H1 (cell line): ENCODE results near the gene NFATC1. TPM values are rescaled to one million over a fixed set of nuclear protein-coding genes. Genes with fewer than 3 reads are reported as not detected.
A peak's percentile ranks its signal among the peaks of the same experiment; 100 is the strongest.

Source experiments
- CTCF ChIA-PET: fragments of 300-600 bp; sonication (Branson Sonifier 250); formaldehyde crosslinking; loops from one replicate; lab custom pipeline; 2021; ENCODE audit not compliant: partially characterized antibody; lab: Charles Lee
- POLR2A ChIA-PET: fragments of 300-600 bp; sonication (Branson Sonifier 250); formaldehyde crosslinking; loops from one replicate; lab custom pipeline; 2021; ENCODE audit warnings: inconsistent platforms; ENCODE audit not compliant: partially characterized antibody; lab: Charles Lee
- DNase-seq, 2 experiments: peaks; one replicate each; pipeline versions ENCODE4 v3.0.0 to v3.0.0-alpha.2; 2010 to 2022; ENCODE audit warnings: low spot score in 2 of 2, low read depth in 1 of 2, mixed read lengths in 1 of 2
- FAIRE-seq: peaks from 2 replicates; lab custom pipeline; 2011; peaks lifted over from hg19 to GRCh38; lab: Jason Lieb, UNC
- H2AFZ ChIP-seq: 2 replicates; pipeline ENCODE4 v1.8.1; 2012; ENCODE audit warnings: low read length, inconsistent platforms
- H2AK5ac ChIP-seq: 2 replicates; pipeline ENCODE4 v1.6.1; 2013; ENCODE audit warnings: low read depth, low read length
- H2BK120ac ChIP-seq: replicated peaks from 2 replicates; pipeline ENCODE3; 2013; ENCODE audit warnings: low read depth, low read length, inconsistent platforms
- H2BK12ac ChIP-seq: 2 replicates; pipeline ENCODE4 v1.6.1; 2013; ENCODE audit warnings: low read depth, low read length
- H2BK15ac ChIP-seq: 2 replicates; pipeline ENCODE4 v1.6.1; 2013; ENCODE audit warnings: low read length
- H2BK20ac ChIP-seq: 2 replicates; pipeline ENCODE4 v1.6.1; 2013; ENCODE audit warnings: low read length
- H2BK5ac ChIP-seq: 2 replicates; pipeline ENCODE4 v1.6.1; 2013; ENCODE audit warnings: low read depth, low read length
- H3K14ac ChIP-seq: 2 replicates; pipeline ENCODE4 v1.6.1; 2013; ENCODE audit warnings: inconsistent platforms; ENCODE audit not compliant: insufficient read length
- H3K18ac ChIP-seq: 2 replicates; pipeline ENCODE4 v1.6.1; 2013; ENCODE audit warnings: low read length; ENCODE audit errors: extremely low read depth
- H3K23ac ChIP-seq: 2 replicates; pipeline ENCODE4 v1.6.1; 2013; ENCODE audit warnings: inconsistent platforms; ENCODE audit not compliant: insufficient read length
- H3K23me2 ChIP-seq: 2 replicates; pipeline ENCODE4 v1.6.1; 2013; ENCODE audit warnings: low read depth, low read length
- H3K27ac ChIP-seq: 2 replicates; pipeline ENCODE4 v1.6.1; 2011; ENCODE audit warnings: low read depth, low read length, inconsistent platforms
- H3K27me3 ChIP-seq, 4 experiments: replicated peaks in 1 of 4; 1 replicate in 1 of 4; 2 replicates in 3 of 4; pipeline versions ENCODE4 v1.6.1 to v1.8.1; 2011 to 2013; ENCODE audit warnings: low read length in 3 of 4, mild to moderate bottlenecking in 3 of 4, inconsistent platforms in 2 of 4, mixed read lengths in 2 of 4, moderate library complexity in 1 of 4; ENCODE audit not compliant: control insufficient read depth in 3 of 4, insufficient read depth in 3 of 4; ENCODE audit errors: extremely low read depth in 1 of 4
- H3K36me3 ChIP-seq, 4 experiments: 2 replicates each; pipeline versions ENCODE4 v1.6.1 to v1.8.1; 2011 to 2013; ENCODE audit warnings: mild to moderate bottlenecking in 4 of 4, low read length in 3 of 4, moderate library complexity in 2 of 4, control low read depth in 1 of 4, inconsistent platforms in 1 of 4; ENCODE audit not compliant: insufficient read depth in 4 of 4, control insufficient read depth in 2 of 4
- H3K4ac ChIP-seq: replicated peaks from 2 replicates; pipeline ENCODE3; 2013; ENCODE audit warnings: low read length, low read depth, mixed read lengths, inconsistent platforms; ENCODE audit not compliant: insufficient read length
- H3K4me1 ChIP-seq, 4 experiments: replicated peaks in 1 of 4; 1 replicate in 1 of 4; 2 replicates in 3 of 4; pipeline versions ENCODE4 v1.6.1 to v1.8.1; 2011 to 2013; ENCODE audit warnings: low read length in 3 of 4, inconsistent platforms in 2 of 4, mixed read lengths in 1 of 4; ENCODE audit not compliant: insufficient read depth in 4 of 4, control insufficient read depth in 3 of 4
- H3K4me2 ChIP-seq, 2 experiments: 2 replicates each; pipeline versions ENCODE4 v1.6.1 to v1.8.1; 2011 to 2013; ENCODE audit warnings: low read depth in 2 of 2, low read length in 2 of 2, control low read depth in 1 of 2, inconsistent platforms in 1 of 2, mild to moderate bottlenecking in 1 of 2; ENCODE audit not compliant: insufficient read depth in 1 of 2
- H3K4me3 ChIP-seq, 4 experiments: fragments of 200-600, 300-600 bp in 1 of 4; sonication (generic), shearing (Covaris generic), sonication (Bioruptor Twin) in 1 of 4; 2 replicates each; pipeline versions ENCODE4 v1.5.1 to v1.8.1; 2011 to 2016; ENCODE audit warnings: low read length in 4 of 4, low read depth in 3 of 4, control low read depth in 2 of 4, inconsistent platforms in 2 of 4, mild to moderate bottlenecking in 2 of 4, mixed read lengths in 1 of 4, moderate library complexity in 1 of 4; ENCODE audit not compliant: insufficient read depth in 2 of 4; ENCODE audit errors: extremely low read depth in 1 of 4
- H3K56ac ChIP-seq: replicated peaks from 2 replicates; pipeline ENCODE3; 2013; ENCODE audit warnings: low read depth, mild to moderate bottlenecking, mixed read lengths, low read length, inconsistent platforms; ENCODE audit not compliant: insufficient read length
- H3K79me1 ChIP-seq: 2 replicates; pipeline ENCODE4 v1.6.1; 2013; ENCODE audit warnings: low read depth, low read length, control low read depth
- H3K79me2 ChIP-seq, 2 experiments: 2 replicates each; pipeline versions ENCODE4 v1.6.1 to v1.8.1; 2012 to 2013; ENCODE audit warnings: low read length in 2 of 2, mild to moderate bottlenecking in 2 of 2, inconsistent platforms in 1 of 2; ENCODE audit not compliant: insufficient read depth in 2 of 2, control insufficient read depth in 1 of 2
- H3K9ac ChIP-seq, 4 experiments: replicated peaks in 1 of 4; 1 replicate in 1 of 4; 2 replicates in 3 of 4; pipeline versions ENCODE4 v1.6.1 to v1.8.1; 2011 to 2013; ENCODE audit warnings: low read depth in 3 of 4, low read length in 3 of 4, control low read depth in 2 of 4, mild to moderate bottlenecking in 2 of 4, moderate library complexity in 2 of 4, inconsistent platforms in 1 of 4; ENCODE audit errors: extremely low read depth in 1 of 4
- H3K9me3 ChIP-seq, 2 experiments: 2 replicates each; pipeline versions ENCODE4 v1.6.1 to v1.8.1; 2012 to 2013; ENCODE audit warnings: mild to moderate bottlenecking in 2 of 2, moderate library complexity in 2 of 2, control low read depth in 1 of 2, inconsistent platforms in 1 of 2, low read depth in 1 of 2, low read length in 1 of 2, mixed read lengths in 1 of 2; ENCODE audit not compliant: insufficient read depth in 2 of 2
- H4K20me1 ChIP-seq, 2 experiments: replicated peaks in 1 of 2; 2 replicates each; pipeline versions ENCODE3 to v1.8.1; 2011 to 2013; ENCODE audit warnings: inconsistent platforms in 2 of 2, low read length in 2 of 2, mild to moderate bottlenecking in 1 of 2; ENCODE audit not compliant: insufficient read depth in 2 of 2, control insufficient read depth in 1 of 2
- H4K5ac ChIP-seq: 2 replicates; pipeline ENCODE4 v1.6.1; 2013; ENCODE audit warnings: low read length, low read depth, mixed read lengths, inconsistent platforms; ENCODE audit not compliant: insufficient read length
- H4K8ac ChIP-seq: 2 replicates; pipeline ENCODE4 v1.8.0; 2013; ENCODE audit warnings: mild to moderate bottlenecking, moderate library complexity, low read length, inconsistent platforms; ENCODE audit not compliant: insufficient read depth; ENCODE audit errors: extremely low read depth
- H4K91ac ChIP-seq: replicated peaks from 2 replicates; pipeline ENCODE3; 2013; ENCODE audit warnings: low read length, mixed read lengths, inconsistent platforms; ENCODE audit not compliant: insufficient read length
- E2F6 ChIP-seq: IDR thresholded peaks from 2 replicates; pipeline ENCODE4 v1.6.1; 2012; ENCODE audit warnings: inconsistent platforms
- SAP30 ChIP-seq: fragments of 300-600 bp; sonication (generic); IDR thresholded peaks from 2 replicates; pipeline ENCODE4 v1.7.1; 2012; ENCODE audit warnings: low read length, moderate library complexity, mild to moderate bottlenecking, inconsistent platforms; ENCODE audit not compliant: insufficient read depth, insufficient replicate concordance
- SUZ12 ChIP-seq: fragments of 200-600 bp; sonication (generic); IDR thresholded peaks from 2 replicates; pipeline ENCODE4 v1.6.1; 2012; ENCODE audit warnings: mild to moderate bottlenecking, inconsistent platforms, low read length, moderate library complexity, mixed read lengths
- WGBS, 2 experiments: shearing (Covaris generic) in 1 of 2; methylation state at CpG; one replicate each; pipeline versions ENCODE4 v1.1.6 to v1.1.7; 2013 to 2015; ENCODE audit warnings: low lambda C conversion rate in 2 of 2, mixed read lengths in 2 of 2, inconsistent platforms in 1 of 2, low coverage in 1 of 2, missing lambda C conversion rate in 1 of 2; ENCODE audit not compliant: insufficient replicate concordance in 2 of 2, insufficient coverage in 1 of 2, insufficient read length in 1 of 2; ENCODE audit errors: extremely low coverage in 1 of 2, missing lambda C conversion rate in 1 of 2; 5-methylcytosine and 5-hydroxymethylcytosine counted together
- polyA plus RNA-seq, 7 experiments: library from polyadenylated mRNA; depleted of rRNA in 3 of 7; stranded (reverse) in 5 of 7; unstranded in 2 of 7; fragments of >200 nt in 5 of 7; fragments of 200-250 nt in 2 of 7; gene quantifications; 1 replicate in 5 of 7; 2 replicates in 1 of 7; 4 replicates in 1 of 7; pipeline versions ENCODE4 v1.2.1 to v1.2.3, GENCODE V29; 2011 to 2013; ENCODE audit warnings: missing spikeins in 2 of 7, mixed read lengths in 2 of 7
- total RNA-seq: library from RNA; stranded (reverse); fragmentation: NEBNext Ultra II Directional; extraction: Animal tissue kit (Norgen Biotek cat#: 25700); gene quantifications from 2 replicates; pipeline ENCODE4 v1.2.1, GENCODE V29; 2021

NFATC1 gene
- total and polyA plus RNA-seq, 2 of the 8 experiments (the other 6 are each of a cell fraction or from before 2014, with no cell fraction given) = 2.0 to 6.6 TPM

GRCh38 chr18:79480171-79481045 is 84.7 kb downstream of the NFATC1 start:
- H4K91ac ChIP-seq = no peak overlapping the region
- H3K36me3 ChIP-seq = no peaks in the 10 kb centered on the region
- H3K23ac ChIP-seq = no peak overlapping the region
- H3K9me3 ChIP-seq = no peaks in the 10 kb centered on the region
- no peaks in the 10 kb centered on the region for H3K23me2 ChIP-seq
- no peak for FAIRE-seq
- H2BK20ac ChIP-seq = no peak overlapping the region
- DNase-seq = no peak
- no peak overlapping the region for H3K4ac ChIP-seq
- no peak overlapping the region for H3K14ac ChIP-seq
- H3K4me2 ChIP-seq = no peak overlapping the region
- ChIA-PET CTCF (interaction anchor here (1.7 kb wide), 1 partner anchor 128 kb away, joined by 4 read pairs; no protein-coding TSS in a partner anchor), POLR2A (no interaction called here)
- 94% methylated on average over 34 of the region's 41 CpGs; no CpG with 5 or more reads in 1 of the 2 experiments for WGBS, 2 experiments
- H2BK15ac ChIP-seq = no peak overlapping the region
- H3K27ac ChIP-seq = no peak overlapping the region
- no peak overlapping the region for H3K9ac ChIP-seq
- no peak overlapping the region for H4K5ac ChIP-seq
- no peaks in the 10 kb centered on the region for H3K4me1 ChIP-seq
- H3K4me3 ChIP-seq = no peak overlapping the region
- no peak overlapping the region for H2AFZ ChIP-seq
- no peaks in the 10 kb centered on the region for H3K79me2 ChIP-seq
- TF ChIP-seq E2F6 (no peak), SUZ12 (no peak), SAP30 (no peak)
- H3K56ac ChIP-seq = no peak overlapping the region
- H2AK5ac ChIP-seq = no peak overlapping the region
- H3K79me1 ChIP-seq = no peaks in the 10 kb centered on the region
- H3K27me3 ChIP-seq = no peaks in the 10 kb centered on the region
- no peak overlapping the region for H2BK12ac ChIP-seq
- H3K18ac ChIP-seq = no peak overlapping the region
- no peak overlapping the region for H2BK120ac ChIP-seq
- no peaks in the 10 kb centered on the region for H4K20me1 ChIP-seq
- no peak overlapping the region for H2BK5ac ChIP-seq
- peak overlapping the region; percentile 79; the same call in 1 of the 2 replicates for H4K8ac ChIP-seq
